ENCODE data around the gene BABAM2. TPM values are rescaled to one million over a fixed set of nuclear protein-coding genes. Genes with fewer than 3 reads are reported as not detected.

Gene BABAM2
- total RNA-seq, 4 donors from 2014 or later = 57.2 to 72.2 (median 67.5) TPM

GRCh38 chr2:28165087-28165635 is 274.6 kb downstream of the BABAM2 start:
- peaks cover 36 to 61% of the 10 kb centered on the region in 2 donors for H3K4me1 ChIP-seq
- no peaks in the 10 kb centered on the region for H3K27me3 ChIP-seq
- H3K4me3 ChIP-seq = peak overlapping the region in 3 of 4 donors; percentile 17 to 25 (median 24)
- in situ Hi-C loops (cut with MboI; ENCODE audit: low sequenced_read_pairs in 4 of 4) (loop anchor here in 1 of 4 donors (10.0 kb wide), 1 partner anchor 230 kb away; the partner anchor contains the start of gene FOSL2), intact Hi-C loops (cut with DNase I; ENCODE audit: low total_unique reads) (loop anchor here (1.0 kb wide), 1 partner anchor 460 kb away; no protein-coding TSS in a partner anchor)
- ATAC-seq (no peak), DNase-seq (no peak)
- peak overlapping the region; percentile 89 to 96 (median 92) for H3K27ac ChIP-seq
- H3K9me3 ChIP-seq = no peaks in the 10 kb centered on the region
- TF ChIP-seq CTCF (IDR thresholded peaks at IDR 0.05 in 4 of 5, conservative IDR thresholded peaks at IDR 0.05 in 1 of 5) (no peak), POLR2A (IDR thresholded peaks at IDR 0.05) (no peak)
- no peaks in the 10 kb centered on the region for H3K36me3 ChIP-seq

- Histone ChIP-seq H3K9me3 (no peaks in the 10 kb centered on the region), H3K4me3 (no peak overlapping the region), H3K27me3 (no peaks in the 10 kb centered on the region), H3K27ac (no peak overlapping the region), H3K4me1 (peaks cover 36 to 51% of the 10 kb centered on the region in 2 donors), H3K36me3 (no peaks in the 10 kb centered on the region)
- intact Hi-C loops (cut with DNase I; ENCODE audit: low total_unique reads) = no loop called here
- in situ Hi-C loops (cut with MboI; ENCODE audit: low sequenced_read_pairs in 4 of 4) = loop anchor here in 1 of 4 donors (10.0 kb wide), 1 partner anchor 228 kb away; the partner anchor contains the start of gene FOSL2
- TF ChIP-seq CTCF (IDR thresholded peaks at IDR 0.05 in 4 of 5, conservative IDR thresholded peaks at IDR 0.05 in 1 of 5) (no peak), POLR2A (IDR thresholded peaks at IDR 0.05) (no peak)
- ATAC-seq (no peak), DNase-seq (no peak)
Measured at GRCh38 chr2:28166956-28167355, 276.4 kb downstream of the BABAM2 start.

GRCh38 chr2:28168376-28168775 is 277.8 kb downstream of the BABAM2 start:
- H3K9me3 ChIP-seq = no peaks in the 10 kb centered on the region
- in situ Hi-C loops (cut with MboI; ENCODE audit: low sequenced_read_pairs in 4 of 4) = loop anchor here in 1 of 4 donors (10.0 kb wide), 1 partner anchor 226 kb away; the partner anchor contains the start of gene FOSL2
- ATAC-seq = no peak
- peaks cover 24 to 37% of the 10 kb centered on the region in 2 donors for H3K4me1 ChIP-seq
- H3K4me3 ChIP-seq = no peak overlapping the region
- DNase-seq = no peak
- H3K27ac ChIP-seq = no peak overlapping the region
- no peaks in the 10 kb centered on the region for H3K36me3 ChIP-seq
- H3K27me3 ChIP-seq = no peaks in the 10 kb centered on the region
- intact Hi-C loops (cut with DNase I; ENCODE audit: low total_unique reads) = no loop called here
- no peak for TF ChIP-seq CTCF (IDR thresholded peaks at IDR 0.05 in 4 of 5, conservative IDR thresholded peaks at IDR 0.05 in 1 of 5)
- no peak for TF ChIP-seq POLR2A (IDR thresholded peaks at IDR 0.05)

- no peaks in the 10 kb centered on the region for H3K9me3 ChIP-seq
- intact Hi-C loops (cut with DNase I; ENCODE audit: low total_unique reads) = no loop called here
- no peak for DNase-seq
- no peak overlapping the region for H3K4me3 ChIP-seq
- no peak for ATAC-seq
- H3K4me1 ChIP-seq = peaks cover 15 to 26% of the 10 kb centered on the region in 2 donors
- no peak for TF ChIP-seq CTCF (IDR thresholded peaks at IDR 0.05 in 4 of 5, conservative IDR thresholded peaks at IDR 0.05 in 1 of 5)
- TF ChIP-seq POLR2A (IDR thresholded peaks at IDR 0.05) = no peak
- no peaks in the 10 kb centered on the region for H3K36me3 ChIP-seq
- no peaks in the 10 kb centered on the region for H3K27me3 ChIP-seq
- no peak overlapping the region for H3K27ac ChIP-seq
- in situ Hi-C loops (cut with MboI; ENCODE audit: low sequenced_read_pairs in 4 of 4) = loop anchor here in 1 of 4 donors (10.0 kb wide), 1 partner anchor 225 kb away; the partner anchor contains the start of gene FOSL2
Measured at GRCh38 chr2:28169492-28169891, 279.0 kb downstream of the BABAM2 start.

Data from gastrocnemius medialis (tissue), 4 donors.